Measurements from ENCODE around the gene ALKAL2. TPM values are rescaled to one million over a fixed set of nuclear protein-coding genes. Genes with fewer than 3 reads are reported as not detected.

ALKAL2 gene
- total and polyA plus RNA-seq, 3 donors from 2014 or later: 29.6 to 69.4 (median 46.9) TPM

- intact Hi-C loops (cut with DNase I; ENCODE audit: low total_unique reads): no loop called here
- H3K9me3 ChIP-seq: no peaks in the 10 kb centered on the region
- H3K36me3 ChIP-seq (ENCODE audit: low read depth, missing control alignments): no peaks in the 10 kb centered on the region
- H3K4me1 ChIP-seq: peaks cover under 1% of the 10 kb centered on the region
- no peak for DNase-seq
- H3K27me3 ChIP-seq: no peaks in the 10 kb centered on the region
- no peak overlapping the region for H3K4me3 ChIP-seq
- no peak overlapping the region for H3K27ac ChIP-seq
- 96 to 100% methylated on average over 3 of the region's 3 CpGs for WGBS, 2 donors
- TF ChIP-seq CTCF (IDR thresholded peaks at IDR 0.05): no peak
These were observed 13.4 kb downstream of the ALKAL2 start for GRCh38 chr2:274503-274902.

DNA sequence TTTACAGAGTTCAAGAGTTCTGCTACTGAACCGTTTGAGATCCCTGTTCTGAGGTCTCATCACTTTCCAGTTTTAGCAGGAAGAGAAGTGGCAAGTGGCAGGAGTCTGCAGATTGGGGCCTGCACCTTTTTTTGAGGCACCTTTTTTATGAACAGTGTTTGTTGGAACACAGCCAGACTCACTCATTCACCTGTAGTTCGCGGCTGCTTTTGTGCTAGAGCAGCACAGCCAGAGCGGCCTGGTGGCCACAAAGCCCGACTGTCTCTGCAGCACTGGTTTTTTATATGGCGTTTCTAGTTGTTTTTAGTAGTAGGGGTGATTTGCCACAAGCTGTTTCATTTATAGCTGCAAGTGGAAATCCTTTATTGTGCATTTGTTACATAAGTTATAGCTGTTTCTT lies 14.6 kb downstream of the ALKAL2 start:
- no peak overlapping the region for H3K27ac ChIP-seq
- no peak for TF ChIP-seq POLR2A (IDR thresholded peaks at IDR 0.05)
- TF ChIP-seq CTCF (IDR thresholded peaks at IDR 0.05): no peak
- intact Hi-C loops (cut with DNase I; ENCODE audit: low total_unique reads): no loop called here
- WGBS, 2 donors: 71 to 77% methylated on average over 6 of the region's 6 CpGs
- H3K4me1 ChIP-seq: no peaks in the 10 kb centered on the region
- DNase-seq: no peak
- H3K9me3 ChIP-seq: no peaks in the 10 kb centered on the region
- H3K4me3 ChIP-seq: no peak overlapping the region
- H3K27me3 ChIP-seq: no peaks in the 10 kb centered on the region
- no peaks in the 10 kb centered on the region for H3K36me3 ChIP-seq (ENCODE audit: low read depth, missing control alignments)

- TF ChIP-seq CTCF (IDR thresholded peaks at IDR 0.05) (no peak), POLR2A (IDR thresholded peaks at IDR 0.05) (no peak)
- intact Hi-C loops (cut with DNase I; ENCODE audit: low total_unique reads): no loop called here
These were observed 16.0 kb downstream of the ALKAL2 start for GRCh38 chr2:271917-272316.

DNA sequence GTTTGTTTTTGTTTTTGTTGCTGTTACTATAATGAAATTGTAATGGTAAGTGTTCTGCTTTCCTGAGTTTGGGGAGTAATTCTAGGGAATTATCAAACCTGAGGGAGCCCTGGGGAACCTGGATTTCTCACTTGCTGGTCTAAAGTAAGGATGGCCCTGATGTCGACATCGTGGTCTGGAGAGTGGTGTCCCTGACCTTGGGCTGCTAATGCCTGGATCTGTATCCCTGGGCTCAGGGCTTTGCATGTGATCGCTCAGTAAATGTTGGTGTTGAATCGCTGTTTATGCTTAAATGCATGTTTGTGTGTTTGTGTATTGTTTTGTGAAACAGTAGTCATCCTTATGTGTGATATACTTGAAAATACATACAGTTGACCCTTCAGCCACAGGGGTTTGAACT lies 17.0 kb downstream of the ALKAL2 start:
- no peaks in the 10 kb centered on the region for H3K9me3 ChIP-seq
- TF ChIP-seq POLR2A (IDR thresholded peaks at IDR 0.05): no peak
- intact Hi-C loops (cut with DNase I; ENCODE audit: low total_unique reads): no loop called here
- no peaks in the 10 kb centered on the region for H3K36me3 ChIP-seq (ENCODE audit: low read depth, missing control alignments)
- H3K4me1 ChIP-seq: peaks cover 2% of the 10 kb centered on the region
- DNase-seq: no peak
- no peaks in the 10 kb centered on the region for H3K27me3 ChIP-seq
- H3K27ac ChIP-seq: no peak overlapping the region
- H3K4me3 ChIP-seq: no peak overlapping the region
- 85 to 86% methylated on average over 4 of the region's 4 CpGs for WGBS, 2 donors

More at GRCh38 chr2:271917-272316, 16.0 kb downstream of the ALKAL2 start:
- H3K27me3 ChIP-seq: no peaks in the 10 kb centered on the region
- H3K36me3 ChIP-seq (ENCODE audit: low read depth, missing control alignments): no peaks in the 10 kb centered on the region
- H3K4me3 ChIP-seq: no peak overlapping the region
- H3K27ac ChIP-seq: no peak overlapping the region
- 91 to 94% methylated on average over 12 of the region's 12 CpGs for WGBS, 2 donors
- no peaks in the 10 kb centered on the region for H3K9me3 ChIP-seq
- no peak for DNase-seq
- no peaks in the 10 kb centered on the region for H3K4me1 ChIP-seq

GRCh38 chr2:269356-270030 lies 18.4 kb downstream of the ALKAL2 start:
- Histone ChIP-seq H3K27ac (no peak overlapping the region), H3K36me3 (ENCODE audit: low read depth, missing control alignments) (no peaks in the 10 kb centered on the region), H3K27me3 (no peaks in the 10 kb centered on the region), H3K9me3 (no peaks in the 10 kb centered on the region), H3K4me3 (no peak overlapping the region), H3K4me1 (peaks cover 6% of the 10 kb centered on the region)
- TF ChIP-seq CTCF (IDR thresholded peaks at IDR 0.05): no peak
- TF ChIP-seq POLR2A (IDR thresholded peaks at IDR 0.05): no peak
- 80 to 86% methylated on average over 4 of the region's 4 CpGs for WGBS, 2 donors
- no peak for DNase-seq
- intact Hi-C loops (cut with DNase I; ENCODE audit: low total_unique reads): no loop called here
